Astrocyte of the cerebellum (primary cell): ENCODE measurements around the gene CDKN1C.
A peak's percentile ranks its signal among the peaks of the same experiment; 100 is the strongest.

Source experiments
- DNase-seq: peaks from one replicate; pipeline ENCODE4 v3.0.0-alpha.2; 2011; ENCODE audit warnings: low read depth
- H3K4me3 ChIP-seq: 2 replicates; pipeline ENCODE4 v1.5.1; 2011; ENCODE audit warnings: mild to moderate bottlenecking, low read depth, low read length, moderate library complexity
- CTCF ChIP-seq: IDR thresholded peaks from 2 replicates; pipeline ENCODE4 v1.5.1; 2012; ENCODE audit warnings: low read length, low read depth, moderate library complexity, mild to moderate bottlenecking; ENCODE audit errors: missing control alignments
- in situ Hi-C: cut with HindIII; loops from 2 replicates; pipeline ENCODE4 v1.10.0; 2017; ENCODE audit warnings: low sequenced_read_pairs

Gene CDKN1C

GRCh38 chr11:2892967-2893528, 7.5 kb upstream of the CDKN1C start:
- TF ChIP-seq CTCF = peak; percentile 8
- H3K4me3 ChIP-seq = peak overlapping the region; percentile 37
- in situ Hi-C loops = no loop called here
- DNase-seq = no peak

- peak; percentile 90 for TF ChIP-seq CTCF
- DNase-seq = no peak
- peak overlapping the region; percentile 37 for H3K4me3 ChIP-seq
- in situ Hi-C loops = no loop called here
These were observed 6.8 kb upstream of the CDKN1C start for GRCh38 chr11:2892215-2892966.

- peak overlapping the region; percentile 37 for H3K4me3 ChIP-seq
- no peak for DNase-seq
- in situ Hi-C loops = no loop called here
- TF ChIP-seq CTCF = peak; percentile 16
These were observed 6.0 kb upstream of the CDKN1C start for GRCh38 chr11:2891326-2892214.

GRCh38 chr11:2890466-2891294, 5.1 kb upstream of the CDKN1C start:
- no peak for DNase-seq
- TF ChIP-seq CTCF = no peak
- H3K4me3 ChIP-seq = no peak overlapping the region
- in situ Hi-C loops = no loop called here

- no peak for DNase-seq
- in situ Hi-C loops = no loop called here
- TF ChIP-seq CTCF = no peak
- no peak overlapping the region for H3K4me3 ChIP-seq
These were observed 4.0 kb upstream of the CDKN1C start for GRCh38 chr11:2889362-2890273.
